Panc1 (cell line): Measurements from ENCODE around the gene GPR26. TPM values are rescaled to one million over a fixed set of nuclear protein-coding genes. Genes with fewer than 3 reads are reported as not detected.

ENCODE experiments used
- ATAC-seq: fragments of 200-7000 bp; cut with Tn5 transposase; 2 replicates; pipeline ENCODE4 v1.9.1; 2020; ENCODE audit warnings: mild to moderate bottlenecking, moderate library complexity
- BruUV-seq: library from RNA; stranded (reverse); fragments of 400-500 nt; replicated peaks from 2 replicates; lab custom pipeline; 2021; lab: Mats Ljungman, UMichigan
- CTCF ChIA-PET: fragments of 300-600 bp; sonication (Branson Sonifier 250); formaldehyde crosslinking; loops from one replicate; lab custom pipeline; 2022; ENCODE audit warnings: antibody characterized with exemption; lab: Charles Lee
- POLR2A ChIA-PET: fragments of 300-600 bp; sonication (Branson Sonifier 250); formaldehyde crosslinking; loops from one replicate; lab custom pipeline; 2022; ENCODE audit warnings: antibody characterized with exemption; lab: Charles Lee
- DNase-seq: peaks from one replicate; pipeline ENCODE4 v3.0.0-alpha.2; 2010; ENCODE audit warnings: low read depth, low spot score
- H3K27ac ChIP-seq: 2 replicates; pipeline ENCODE4 v1.5.1; 2011; ENCODE audit warnings: mild to moderate bottlenecking, low read length, inconsistent platforms
- H3K27me3 ChIP-seq: fragments of 200-500 bp; sonication (Bioruptor generic); 2 replicates; pipeline ENCODE4 v1.6.0; 2014; ENCODE audit warnings: low read length, inconsistent platforms; ENCODE audit not compliant: control insufficient read depth, insufficient read depth
- H3K36me3 ChIP-seq: fragments of 200-500 bp; sonication (Bioruptor generic); 2 replicates; pipeline ENCODE4 v1.5.1; 2014; ENCODE audit warnings: inconsistent platforms, mild to moderate bottlenecking, low read length, moderate library complexity; ENCODE audit not compliant: control insufficient read depth, insufficient read depth
- H3K4me1 ChIP-seq: 2 replicates; pipeline ENCODE4 v1.5.1; 2011; ENCODE audit warnings: inconsistent platforms, mild to moderate bottlenecking, low read length, moderate library complexity; ENCODE audit not compliant: control insufficient read depth, insufficient read depth
- H3K4me3 ChIP-seq, 2 experiments: 2 replicates each; pipeline ENCODE4 v1.5.1; 2011 to 2012; ENCODE audit warnings: low read depth in 2 of 2, low read length in 2 of 2, mild to moderate bottlenecking in 2 of 2, inconsistent platforms in 1 of 2, moderate library complexity in 1 of 2
- H3K9me3 ChIP-seq: fragments of 200-500 bp; sonication (Bioruptor generic); 2 replicates; pipeline ENCODE4 v1.5.1; 2014; ENCODE audit warnings: low read depth, mild to moderate bottlenecking, inconsistent platforms, low read length, moderate library complexity; ENCODE audit not compliant: control insufficient read depth, insufficient read depth
- CTCF ChIP-seq: fragments of 450-650 bp; IDR thresholded peaks from 2 replicates; pipeline ENCODE4 v1.5.1; 2017; ENCODE audit warnings: mild to moderate bottlenecking
- POLR2AphosphoS5 ChIP-seq: IDR thresholded peaks from 2 replicates; pipeline ENCODE4 v1.6.1; 2012; ENCODE audit warnings: mild to moderate bottlenecking, low read depth, low read length, moderate library complexity
- SIN3A ChIP-seq: IDR thresholded peaks from 2 replicates; pipeline ENCODE4 v1.6.1; 2012; ENCODE audit warnings: low read depth, mild to moderate bottlenecking, low read length, moderate library complexity, borderline replicate concordance; ENCODE audit not compliant: insufficient read depth
- TCF7L2 ChIP-seq: IDR thresholded peaks from 2 replicates; pipeline ENCODE4 v1.6.1; 2011; ENCODE audit warnings: mild to moderate bottlenecking, low read depth, low read length, inconsistent platforms
- in situ Hi-C: cut with HindIII; loops from 2 replicates; pipeline ENCODE4 v1.10.0; 2016; ENCODE audit warnings: low sequenced_read_pairs, low pct_unique_long_range_greater_than_20kb
- intact Hi-C: fragments of 100-400 bp; cut with micrococcal nuclease; formaldehyde crosslinking; loops from one replicate; pipeline ENCODE4 v1.10.0; 2022; ENCODE audit not compliant: unreplicated experiment
- total RNA-seq: library from RNA; stranded (reverse); gene quantifications from one replicate; pipeline ENCODE4 v1.2.1, GENCODE V29; 2021; ENCODE audit not compliant: unreplicated experiment
- TF ChIP-seq, protein P1 (sequence below), 2 experiments: IDR thresholded peaks; 2 replicates each; pipeline ENCODE4 v1.6.1; 2011 to 2012; ENCODE audit warnings: low read depth in 2 of 2, control low read depth in 1 of 2, low read length in 1 of 2, mild to moderate bottlenecking in 1 of 2, moderate library complexity in 1 of 2; ENCODE audit not compliant: insufficient read depth in 1 of 2

The GPR26 gene
- total RNA-seq, 1 experiment from 2014 or later: not detected

GRCh38 chr10:123683865-123684264, 17.7 kb downstream of the GPR26 start:
- BruUV-seq: no TSS peak
- in situ Hi-C loops (no loop called here), intact Hi-C loops (no loop called here)
- Histone ChIP-seq H3K27me3 (peaks cover 23% of the 10 kb centered on the region; the same call in 1 of the 2 replicates), H3K9me3 (no peaks in the 10 kb centered on the region), H3K36me3 (no peaks in the 10 kb centered on the region), H3K27ac (no peak overlapping the region), H3K4me1 (no peaks in the 10 kb centered on the region), H3K4me3 (no peak overlapping the region)
- ChIA-PET CTCF (no interaction called here), POLR2A (no interaction called here)
- no peak for ATAC-seq
- TF ChIP-seq POLR2AphosphoS5 (no peak), TCF7L2 (no peak), CTCF (no peak), SIN3A (no peak)
- TF ChIP-seq, protein P1, sequence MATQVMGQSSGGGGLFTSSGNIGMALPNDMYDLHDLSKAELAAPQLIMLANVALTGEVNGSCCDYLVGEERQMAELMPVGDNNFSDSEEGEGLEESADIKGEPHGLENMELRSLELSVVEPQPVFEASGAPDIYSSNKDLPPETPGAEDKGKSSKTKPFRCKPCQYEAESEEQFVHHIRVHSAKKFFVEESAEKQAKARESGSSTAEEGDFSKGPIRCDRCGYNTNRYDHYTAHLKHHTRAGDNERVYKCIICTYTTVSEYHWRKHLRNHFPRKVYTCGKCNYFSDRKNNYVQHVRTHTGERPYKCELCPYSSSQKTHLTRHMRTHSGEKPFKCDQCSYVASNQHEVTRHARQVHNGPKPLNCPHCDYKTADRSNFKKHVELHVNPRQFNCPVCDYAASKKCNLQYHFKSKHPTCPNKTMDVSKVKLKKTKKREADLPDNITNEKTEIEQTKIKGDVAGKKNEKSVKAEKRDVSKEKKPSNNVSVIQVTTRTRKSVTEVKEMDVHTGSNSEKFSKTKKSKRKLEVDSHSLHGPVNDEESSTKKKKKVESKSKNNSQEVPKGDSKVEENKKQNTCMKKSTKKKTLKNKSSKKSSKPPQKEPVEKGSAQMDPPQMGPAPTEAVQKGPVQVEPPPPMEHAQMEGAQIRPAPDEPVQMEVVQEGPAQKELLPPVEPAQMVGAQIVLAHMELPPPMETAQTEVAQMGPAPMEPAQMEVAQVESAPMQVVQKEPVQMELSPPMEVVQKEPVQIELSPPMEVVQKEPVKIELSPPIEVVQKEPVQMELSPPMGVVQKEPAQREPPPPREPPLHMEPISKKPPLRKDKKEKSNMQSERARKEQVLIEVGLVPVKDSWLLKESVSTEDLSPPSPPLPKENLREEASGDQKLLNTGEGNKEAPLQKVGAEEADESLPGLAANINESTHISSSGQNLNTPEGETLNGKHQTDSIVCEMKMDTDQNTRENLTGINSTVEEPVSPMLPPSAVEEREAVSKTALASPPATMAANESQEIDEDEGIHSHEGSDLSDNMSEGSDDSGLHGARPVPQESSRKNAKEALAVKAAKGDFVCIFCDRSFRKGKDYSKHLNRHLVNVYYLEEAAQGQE (IDR thresholded peaks at IDR 0.05; ENCODE audit: insufficient read depth in 1 of 2, low read depth in 2 of 2, low read length in 1 of 2): no peak
- DNase-seq: no peak

GRCh38 chr10:123685260-123685659, 19.1 kb downstream of the GPR26 start:
- H3K27me3 ChIP-seq: peaks cover 22% of the 10 kb centered on the region
- in situ Hi-C loops (no loop called here), intact Hi-C loops (no loop called here)
- no peaks in the 10 kb centered on the region for H3K4me1 ChIP-seq
- ATAC-seq (no peak), DNase-seq (no peak)
- H3K27ac ChIP-seq: no peak overlapping the region
- BruUV-seq: no TSS peak
- H3K4me3 ChIP-seq: no peak overlapping the region
- H3K36me3 ChIP-seq: no peaks in the 10 kb centered on the region
- CTCF ChIA-PET: no interaction called here
- POLR2A ChIA-PET: no interaction called here
- TF ChIP-seq TCF7L2: no peak
- no peak for TF ChIP-seq POLR2AphosphoS5
- no peak for TF ChIP-seq SIN3A
- TF ChIP-seq, protein P1 (IDR thresholded peaks at IDR 0.05; ENCODE audit: insufficient read depth in 1 of 2, low read depth in 2 of 2, low read length in 1 of 2): no peak
- TF ChIP-seq CTCF: no peak
- H3K9me3 ChIP-seq: no peaks in the 10 kb centered on the region
